GM23338 (cell line): ENCODE results near the gene MINDY4. TPM values are rescaled to one million over a fixed set of nuclear protein-coding genes. Genes with fewer than 3 reads are reported as not detected.

Experiments
- ATAC-seq: fragments of 200-7000 bp; cut with Tn5 transposase; 3 replicates; pipeline ENCODE4 v1.9.1; 2020
- DNase-seq: peaks from one replicate; pipeline ENCODE4 v3.0.0-alpha.2; 2015; ENCODE audit warnings: low spot score
- H2AFZ ChIP-seq: fragments of 200-600 bp; sonication (generic); 2 replicates; pipeline ENCODE4 v1.8.0; 2016; ENCODE audit warnings: antibody characterized with exemption, mild to moderate bottlenecking, moderate library complexity
- H3F3A ChIP-seq: fragments of 200-600 bp; sonication (generic); replicated peaks from 2 replicates; pipeline ENCODE4 v1.8.0; 2017; ENCODE audit warnings: antibody characterized with exemption, mixed run types, low read depth
- H3K27ac ChIP-seq: fragments of 200-600 bp; sonication (generic); 2 replicates; pipeline ENCODE4 v1.6.1; 2016; ENCODE audit warnings: low read depth
- H3K27me3 ChIP-seq: fragments of 200-600 bp; sonication (generic); 2 replicates; pipeline ENCODE4 v1.8.0; 2016; ENCODE audit warnings: mild to moderate bottlenecking, mixed run types, moderate library complexity; ENCODE audit not compliant: insufficient read depth
- H3K36me3 ChIP-seq: fragments of 200-600 bp; sonication (generic); 2 replicates; pipeline ENCODE4 v1.8.0; 2016; ENCODE audit warnings: mild to moderate bottlenecking; ENCODE audit not compliant: insufficient read depth
- H3K4me1 ChIP-seq: fragments of 200-600 bp; sonication (generic); 2 replicates; pipeline ENCODE4 v1.8.0; 2016; ENCODE audit warnings: mild to moderate bottlenecking, moderate library complexity; ENCODE audit not compliant: insufficient read depth
- H3K4me2 ChIP-seq: fragments of 200-600 bp; sonication (generic); 2 replicates; pipeline ENCODE4 v1.7.1; 2017; ENCODE audit warnings: mixed run types
- H3K4me3 ChIP-seq: fragments of 200-600 bp; sonication (generic); 2 replicates; pipeline ENCODE4 v1.6.1; 2016; ENCODE audit warnings: mixed run types
- H3K79me2 ChIP-seq: fragments of 200-600 bp; sonication (generic); replicated peaks from 2 replicates; pipeline ENCODE4 v1.8.0; 2017; ENCODE audit warnings: mild to moderate bottlenecking; ENCODE audit not compliant: insufficient read depth
- H3K9me2 ChIP-seq: fragments of 200-600 bp; sonication (generic); 2 replicates; pipeline ENCODE4 v1.8.0; 2017; ENCODE audit not compliant: insufficient read depth
- H4K20me1 ChIP-seq: fragments of 200-600 bp; sonication (generic); replicated peaks from 2 replicates; pipeline ENCODE4 v1.8.0; 2017; ENCODE audit warnings: mild to moderate bottlenecking; ENCODE audit not compliant: insufficient read depth
- H3K27ac Mint-ChIP-seq: 2 replicates; pipeline ENCODE4 v1.8.0; 2020; ENCODE audit warnings: inconsistent platforms, mild to moderate bottlenecking, moderate library complexity, mixed read lengths
- H3K27me3 Mint-ChIP-seq: 3 replicates; pipeline ENCODE4 v1.8.0; 2022; ENCODE audit warnings: low read depth, mild to moderate bottlenecking, moderate library complexity, mixed read lengths, inconsistent platforms; ENCODE audit not compliant: insufficient read depth, poor library complexity
- H3K36me3 Mint-ChIP-seq: 3 replicates; pipeline ENCODE4 v1.8.0; 2021; ENCODE audit warnings: low read depth, mild to moderate bottlenecking, inconsistent platforms, moderate library complexity, mixed read lengths
- H3K4me1 Mint-ChIP-seq: 3 replicates; pipeline ENCODE4 v1.8.0; 2020; ENCODE audit warnings: mild to moderate bottlenecking, inconsistent platforms, mixed read lengths
- H3K4me3 Mint-ChIP-seq: 3 replicates; pipeline ENCODE4 v1.8.0; 2021; ENCODE audit warnings: moderate library complexity, mild to moderate bottlenecking, inconsistent platforms, mixed read lengths
- H3K9me3 Mint-ChIP-seq: 3 replicates; pipeline ENCODE4 v1.8.0; 2020; ENCODE audit warnings: moderate library complexity, mild to moderate bottlenecking, inconsistent platforms, mixed read lengths
- CTCF ChIP-seq, 2 experiments: fragments of 200-600 bp in 1 of 2; sonication (generic) in 1 of 2; conservative IDR thresholded peaks; 2 replicates each; pipeline versions ENCODE4 v1.5.1 to v1.6.1; 2016 to 2017; ENCODE audit warnings: antibody characterized with exemption in 2 of 2, low read depth in 2 of 2, mild to moderate bottlenecking in 2 of 2, moderate library complexity in 1 of 2
- ZNF114 ChIP-seq: fragments of 250-450 bp; sonication (Bioruptor Pico); IDR thresholded peaks from 2 replicates; pipeline ENCODE4 v1.5.0; 2020; ENCODE audit warnings: mild to moderate bottlenecking, moderate library complexity
- ZNF331 ChIP-seq: fragments of 250-450 bp; sonication (Bioruptor Pico); IDR thresholded peaks from 2 replicates; pipeline ENCODE4 v1.5.0; 2020; ENCODE audit warnings: low read depth, mild to moderate bottlenecking, moderate library complexity
- polyA plus RNA-seq: library from polyadenylated mRNA; unstranded; fragments of >200 nt; fragmentation: Nextera tagmentation; extraction: Ambion mirVana; gene quantifications from 2 replicates; pipeline ENCODE4 v1.2.1, GENCODE V29; 2016
- total RNA-seq: library from RNA; depleted of rRNA; stranded (reverse); fragments of >200 nt; shearing (Covaris generic); gene quantifications from 2 replicates; pipeline ENCODE4 v1.2.3, GENCODE V29; 2014
- TF ChIP-seq, protein P1 (sequence below): fragments of 250-450 bp; sonication (Bioruptor Pico); IDR thresholded peaks from 2 replicates; pipeline ENCODE4 v1.5.0; 2020; ENCODE audit warnings: mild to moderate bottlenecking, moderate library complexity
- TF ChIP-seq, protein P2 (sequence below): IDR thresholded peaks from one replicate; pipeline ENCODE4 v1.6.1; 2018; ENCODE audit warnings: antibody characterized with exemption; ENCODE audit not compliant: unreplicated experiment

MINDY4 gene
- total and polyA plus RNA-seq, 2 experiments from 2014 or later: 1.7 to 4.4 TPM

DNA sequence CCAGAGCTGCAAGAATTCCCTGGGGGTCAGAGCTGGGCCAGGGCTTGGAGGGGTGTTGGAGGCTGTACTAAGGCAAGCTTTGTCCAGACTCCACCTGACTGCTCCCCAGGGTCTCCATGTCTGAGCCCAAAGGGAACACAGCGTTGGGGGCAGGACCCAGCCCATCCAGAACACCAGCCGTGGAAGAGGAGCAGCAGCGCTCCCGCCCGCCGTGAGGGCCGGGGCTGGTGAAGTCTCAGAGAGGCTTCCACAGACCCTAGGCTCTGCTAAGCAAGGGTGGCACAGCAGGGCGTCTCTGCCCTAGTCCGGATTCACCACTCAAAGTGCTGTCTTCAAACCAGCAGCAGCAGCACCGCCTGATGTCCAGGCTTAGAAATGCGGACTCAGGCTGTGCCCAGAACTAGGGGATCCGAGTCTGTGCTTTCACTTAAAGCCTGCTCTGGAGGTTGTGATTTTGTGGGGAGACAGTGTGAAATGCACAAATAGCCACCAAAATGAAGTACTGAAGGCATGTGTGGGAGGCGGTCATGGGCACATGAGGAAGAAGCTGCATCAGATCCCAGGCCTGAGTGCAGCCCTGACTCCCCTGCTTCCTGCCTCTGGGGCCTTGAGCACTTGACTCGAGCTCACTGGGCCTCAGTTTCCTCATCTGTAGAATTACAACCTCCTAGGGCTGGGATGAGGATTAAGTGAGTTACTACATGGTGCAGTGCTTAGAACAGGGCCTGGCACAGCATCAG, 123.8 kb downstream of the MINDY4 start:
- H3K36me3 Mint-ChIP-seq: no peaks in the 10 kb centered on the region
- ATAC-seq (peak; percentile 62; the same call in 2 of the 3 replicates), DNase-seq (peak; percentile 40)
- no peak overlapping the region for H2AFZ ChIP-seq
- H3K36me3 ChIP-seq: no peaks in the 10 kb centered on the region
- H3K4me3 Mint-ChIP-seq: no peak overlapping the region
- no peaks in the 10 kb centered on the region for H3K27me3 ChIP-seq
- H3K4me2 ChIP-seq: no peak overlapping the region
- no peaks in the 10 kb centered on the region for H3K79me2 ChIP-seq
- no peak overlapping the region for H3K27ac Mint-ChIP-seq
- H3K4me1 ChIP-seq: no peaks in the 10 kb centered on the region
- peaks cover 10% of the 10 kb centered on the region for H3K4me1 Mint-ChIP-seq
- H3K4me3 ChIP-seq: no peak overlapping the region
- H4K20me1 ChIP-seq: no peaks in the 10 kb centered on the region
- H3K27me3 Mint-ChIP-seq: peaks cover 3% of the 10 kb centered on the region
- no peaks in the 10 kb centered on the region for H3K9me2 ChIP-seq
- H3F3A ChIP-seq: no peaks in the 10 kb centered on the region
- TF ChIP-seq, protein P1, sequence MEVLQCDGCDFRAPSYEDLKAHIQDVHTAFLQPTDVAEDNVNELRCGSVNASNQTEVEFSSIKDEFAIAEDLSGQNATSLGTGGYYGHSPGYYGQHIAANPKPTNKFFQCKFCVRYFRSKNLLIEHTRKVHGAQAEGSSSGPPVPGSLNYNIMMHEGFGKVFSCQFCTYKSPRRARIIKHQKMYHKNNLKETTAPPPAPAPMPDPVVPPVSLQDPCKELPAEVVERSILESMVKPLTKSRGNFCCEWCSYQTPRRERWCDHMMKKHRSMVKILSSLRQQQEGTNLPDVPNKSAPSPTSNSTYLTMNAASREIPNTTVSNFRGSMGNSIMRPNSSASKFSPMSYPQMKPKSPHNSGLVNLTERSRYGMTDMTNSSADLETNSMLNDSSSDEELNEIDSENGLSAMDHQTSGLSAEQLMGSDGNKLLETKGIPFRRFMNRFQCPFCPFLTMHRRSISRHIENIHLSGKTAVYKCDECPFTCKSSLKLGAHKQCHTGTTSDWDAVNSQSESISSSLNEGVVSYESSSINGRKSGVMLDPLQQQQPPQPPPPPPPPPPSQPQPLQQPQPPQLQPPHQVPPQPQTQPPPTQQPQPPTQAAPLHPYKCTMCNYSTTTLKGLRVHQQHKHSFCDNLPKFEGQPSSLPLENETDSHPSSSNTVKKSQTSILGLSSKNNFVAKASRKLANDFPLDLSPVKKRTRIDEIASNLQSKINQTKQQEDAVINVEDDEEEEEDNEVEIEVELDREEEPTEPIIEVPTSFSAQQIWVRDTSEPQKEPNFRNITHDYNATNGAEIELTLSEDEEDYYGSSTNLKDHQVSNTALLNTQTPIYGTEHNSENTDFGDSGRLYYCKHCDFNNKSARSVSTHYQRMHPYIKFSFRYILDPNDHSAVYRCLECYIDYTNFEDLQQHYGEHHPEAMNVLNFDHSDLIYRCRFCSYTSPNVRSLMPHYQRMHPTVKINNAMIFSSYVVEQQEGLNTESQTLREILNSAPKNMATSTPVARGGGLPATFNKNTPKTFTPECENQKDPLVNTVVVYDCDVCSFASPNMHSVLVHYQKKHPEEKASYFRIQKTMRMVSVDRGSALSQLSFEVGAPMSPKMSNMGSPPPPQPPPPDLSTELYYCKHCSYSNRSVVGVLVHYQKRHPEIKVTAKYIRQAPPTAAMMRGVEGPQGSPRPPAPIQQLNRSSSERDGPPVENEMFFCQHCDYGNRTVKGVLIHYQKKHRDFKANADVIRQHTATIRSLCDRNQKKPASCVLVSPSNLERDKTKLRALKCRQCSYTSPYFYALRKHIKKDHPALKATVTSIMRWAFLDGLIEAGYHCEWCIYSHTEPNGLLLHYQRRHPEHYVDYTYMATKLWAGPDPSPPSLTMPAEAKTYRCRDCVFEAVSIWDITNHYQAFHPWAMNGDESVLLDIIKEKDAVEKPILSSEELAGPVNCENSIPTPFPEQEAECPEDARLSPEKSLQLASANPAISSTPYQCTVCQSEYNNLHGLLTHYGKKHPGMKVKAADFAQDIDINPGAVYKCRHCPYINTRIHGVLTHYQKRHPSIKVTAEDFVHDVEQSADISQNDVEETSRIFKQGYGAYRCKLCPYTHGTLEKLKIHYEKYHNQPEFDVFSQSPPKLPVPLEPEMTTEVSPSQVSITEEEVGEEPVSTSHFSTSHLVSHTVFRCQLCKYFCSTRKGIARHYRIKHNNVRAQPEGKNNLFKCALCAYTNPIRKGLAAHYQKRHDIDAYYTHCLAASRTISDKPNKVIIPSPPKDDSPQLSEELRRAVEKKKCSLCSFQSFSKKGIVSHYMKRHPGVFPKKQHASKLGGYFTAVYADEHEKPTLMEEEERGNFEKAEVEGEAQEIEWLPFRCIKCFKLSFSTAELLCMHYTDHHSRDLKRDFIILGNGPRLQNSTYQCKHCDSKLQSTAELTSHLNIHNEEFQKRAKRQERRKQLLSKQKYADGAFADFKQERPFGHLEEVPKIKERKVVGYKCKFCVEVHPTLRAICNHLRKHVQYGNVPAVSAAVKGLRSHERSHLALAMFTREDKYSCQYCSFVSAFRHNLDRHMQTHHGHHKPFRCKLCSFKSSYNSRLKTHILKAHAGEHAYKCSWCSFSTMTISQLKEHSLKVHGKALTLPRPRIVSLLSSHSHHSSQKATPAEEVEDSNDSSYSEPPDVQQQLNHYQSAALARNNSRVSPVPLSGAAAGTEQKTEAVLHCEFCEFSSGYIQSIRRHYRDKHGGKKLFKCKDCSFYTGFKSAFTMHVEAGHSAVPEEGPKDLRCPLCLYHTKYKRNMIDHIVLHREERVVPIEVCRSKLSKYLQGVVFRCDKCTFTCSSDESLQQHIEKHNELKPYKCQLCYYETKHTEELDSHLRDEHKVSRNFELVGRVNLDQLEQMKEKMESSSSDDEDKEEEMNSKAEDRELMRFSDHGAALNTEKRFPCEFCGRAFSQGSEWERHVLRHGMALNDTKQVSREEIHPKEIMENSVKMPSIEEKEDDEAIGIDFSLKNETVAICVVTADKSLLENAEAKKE (CRISPR knock-in tag): no peak
- peak; percentile 16 to 62; a peak in 2 of 4 replicates for TF ChIP-seq CTCF (conservative IDR thresholded peaks at IDR 0.05; ENCODE audit: low read depth in 2 of 2)
- H3K9me3 Mint-ChIP-seq: no peaks in the 10 kb centered on the region; the same call in 2 of the 3 replicates
- H3K27ac ChIP-seq: no peak overlapping the region

- H3K4me1 ChIP-seq: no peaks in the 10 kb centered on the region
- H3K9me3 Mint-ChIP-seq: no peaks in the 10 kb centered on the region; the same call in 2 of the 3 replicates
- H3K79me2 ChIP-seq: no peaks in the 10 kb centered on the region
- H4K20me1 ChIP-seq: no peaks in the 10 kb centered on the region
- DNase-seq (no peak), ATAC-seq (no peak)
- peaks cover 5% of the 10 kb centered on the region for H3K27me3 Mint-ChIP-seq
- no peak overlapping the region for H3K4me3 Mint-ChIP-seq
- H3K27ac ChIP-seq: no peak overlapping the region
- no peaks in the 10 kb centered on the region for H3K9me2 ChIP-seq
- no peak overlapping the region for H3K27ac Mint-ChIP-seq
- H3K4me3 ChIP-seq: no peak overlapping the region
- H2AFZ ChIP-seq: no peak overlapping the region
- peaks cover 10% of the 10 kb centered on the region for H3K4me1 Mint-ChIP-seq
- H3K4me2 ChIP-seq: no peak overlapping the region
- H3K36me3 ChIP-seq: no peaks in the 10 kb centered on the region
- H3F3A ChIP-seq: no peaks in the 10 kb centered on the region
- H3K27me3 ChIP-seq: no peaks in the 10 kb centered on the region
- no peaks in the 10 kb centered on the region for H3K36me3 Mint-ChIP-seq
- no peak for TF ChIP-seq ZNF331 (CRISPR knock-in tag)
- TF ChIP-seq, protein P2, sequence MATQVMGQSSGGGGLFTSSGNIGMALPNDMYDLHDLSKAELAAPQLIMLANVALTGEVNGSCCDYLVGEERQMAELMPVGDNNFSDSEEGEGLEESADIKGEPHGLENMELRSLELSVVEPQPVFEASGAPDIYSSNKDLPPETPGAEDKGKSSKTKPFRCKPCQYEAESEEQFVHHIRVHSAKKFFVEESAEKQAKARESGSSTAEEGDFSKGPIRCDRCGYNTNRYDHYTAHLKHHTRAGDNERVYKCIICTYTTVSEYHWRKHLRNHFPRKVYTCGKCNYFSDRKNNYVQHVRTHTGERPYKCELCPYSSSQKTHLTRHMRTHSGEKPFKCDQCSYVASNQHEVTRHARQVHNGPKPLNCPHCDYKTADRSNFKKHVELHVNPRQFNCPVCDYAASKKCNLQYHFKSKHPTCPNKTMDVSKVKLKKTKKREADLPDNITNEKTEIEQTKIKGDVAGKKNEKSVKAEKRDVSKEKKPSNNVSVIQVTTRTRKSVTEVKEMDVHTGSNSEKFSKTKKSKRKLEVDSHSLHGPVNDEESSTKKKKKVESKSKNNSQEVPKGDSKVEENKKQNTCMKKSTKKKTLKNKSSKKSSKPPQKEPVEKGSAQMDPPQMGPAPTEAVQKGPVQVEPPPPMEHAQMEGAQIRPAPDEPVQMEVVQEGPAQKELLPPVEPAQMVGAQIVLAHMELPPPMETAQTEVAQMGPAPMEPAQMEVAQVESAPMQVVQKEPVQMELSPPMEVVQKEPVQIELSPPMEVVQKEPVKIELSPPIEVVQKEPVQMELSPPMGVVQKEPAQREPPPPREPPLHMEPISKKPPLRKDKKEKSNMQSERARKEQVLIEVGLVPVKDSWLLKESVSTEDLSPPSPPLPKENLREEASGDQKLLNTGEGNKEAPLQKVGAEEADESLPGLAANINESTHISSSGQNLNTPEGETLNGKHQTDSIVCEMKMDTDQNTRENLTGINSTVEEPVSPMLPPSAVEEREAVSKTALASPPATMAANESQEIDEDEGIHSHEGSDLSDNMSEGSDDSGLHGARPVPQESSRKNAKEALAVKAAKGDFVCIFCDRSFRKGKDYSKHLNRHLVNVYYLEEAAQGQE: no peak
- no peak for TF ChIP-seq ZNF114
These were observed 124.8 kb downstream of the MINDY4 start for GRCh38 chr7:30896036-30896435.
